Fibroblast of skin of left biceps (primary cell): ENCODE data around the gene C6orf15.

Source experiments
- DNase-seq, 2 experiments: peaks; one replicate each; pipeline ENCODE4 v3.0.0-alpha.2; 2013; ENCODE audit warnings: low read depth in 2 of 2

C6orf15 gene

GRCh38 chr6:31107052-31107451, 5.3 kb downstream of the C6orf15 start:
- no peak for DNase-seq

GRCh38 chr6:31103136-31103535, 9.2 kb downstream of the C6orf15 start:
- no peak for DNase-seq

- DNase-seq, result no peak
Observed at GRCh38 chr6:31098449-31098938, 13.9 kb downstream of the C6orf15 start.

- no peak for DNase-seq
Observed at GRCh38 chr6:31096656-31097055, 15.7 kb downstream of the C6orf15 start.

GRCh38 chr6:31096215-31096614, 16.2 kb downstream of the C6orf15 start:
- DNase-seq, result no peak

- DNase-seq, result no peak
Observed at GRCh38 chr6:31094389-31094881, 17.9 kb downstream of the C6orf15 start.

- DNase-seq, result no peak
Observed at GRCh38 chr6:31092769-31093505, 19.4 kb downstream of the C6orf15 start.

GRCh38 chr6:31092238-31092637, 20.1 kb downstream of the C6orf15 start:
- DNase-seq, result no peak

- DNase-seq, result no peak
Observed at GRCh38 chr6:31091680-31092079, 20.7 kb downstream of the C6orf15 start.

- no peak for DNase-seq
Observed at GRCh38 chr6:31090973-31091364, 21.4 kb downstream of the C6orf15 start.

GRCh38 chr6:31090275-31090972, 22.0 kb downstream of the C6orf15 start:
- no peak for DNase-seq

- DNase-seq, result peak; percentile 59 to 61
Observed at GRCh38 chr6:31087494-31088089, 24.8 kb downstream of the C6orf15 start.

- no peak for DNase-seq
Observed at GRCh38 chr6:31086788-31087440, 25.5 kb downstream of the C6orf15 start.

GRCh38 chr6:31083742-31084354, 28.5 kb downstream of the C6orf15 start:
- peak; percentile 62 to 67 for DNase-seq

- DNase-seq, result no peak
Observed at GRCh38 chr6:31081872-31082271, 30.5 kb downstream of the C6orf15 start.

- DNase-seq, result no peak
Observed at GRCh38 chr6:31079656-31080261, 32.6 kb downstream of the C6orf15 start.

- no peak for DNase-seq
Observed at GRCh38 chr6:31076611-31077010, 35.8 kb downstream of the C6orf15 start.

GRCh38 chr6:31075528-31075927, 36.8 kb downstream of the C6orf15 start:
- DNase-seq, result no peak

- DNase-seq, result no peak
Observed at GRCh38 chr6:31074401-31074800, 38.0 kb downstream of the C6orf15 start.

GRCh38 chr6:31070711-31071197, 41.6 kb downstream of the C6orf15 start:
- DNase-seq, result no peak
